Subcutaneous adipose tissue (tissue), 4 donors: ENCODE measurements around the gene POLR1B. TPM values are rescaled to one million over a fixed set of nuclear protein-coding genes. Genes with fewer than 3 reads are reported as not detected.

Experiments used
- CTCF ChIP-seq: fragments of 450-650 bp; IDR thresholded peaks from one replicate; pipeline ENCODE4 v1.5.1; 2016; ENCODE audit warnings: low read depth, mild to moderate bottlenecking, control low read depth, antibody characterized with exemption, moderate library complexity
- total RNA-seq, 4 donors: library from RNA; depleted of rRNA; stranded (reverse); fragments of >200 nt; gene quantifications; one replicate each; pipeline ENCODE4 v1.1.0, GENCODE V29; 2016

POLR1B gene
- total RNA-seq, 4 donors from 2014 or later: 8.8 to 18.3 (median 12.9) TPM

DNA sequence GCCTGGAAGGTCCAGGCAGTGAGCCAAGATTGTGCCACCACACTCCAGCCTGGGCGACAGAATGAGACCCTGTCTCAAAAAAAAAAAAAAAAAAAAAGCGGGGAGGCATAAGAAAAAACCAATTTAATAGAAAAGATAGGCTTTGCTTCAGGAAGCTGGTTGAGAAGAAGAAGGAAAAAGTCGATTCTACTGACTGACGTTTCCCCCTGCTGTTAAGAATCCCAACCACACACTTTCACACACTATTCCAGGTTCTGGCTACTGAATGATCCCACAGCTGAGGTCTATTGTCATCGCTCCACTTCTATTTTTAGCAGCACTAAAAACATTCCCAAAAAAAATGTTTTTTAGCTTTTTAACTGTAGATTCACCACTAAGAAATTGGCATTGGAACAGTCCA, 35.5 kb downstream of the POLR1B start:
- no peak for TF ChIP-seq CTCF

- TF ChIP-seq CTCF: no peak
Observed at GRCh38 chr2:112579241-112579640, 37.0 kb downstream of the POLR1B start.

DNA sequence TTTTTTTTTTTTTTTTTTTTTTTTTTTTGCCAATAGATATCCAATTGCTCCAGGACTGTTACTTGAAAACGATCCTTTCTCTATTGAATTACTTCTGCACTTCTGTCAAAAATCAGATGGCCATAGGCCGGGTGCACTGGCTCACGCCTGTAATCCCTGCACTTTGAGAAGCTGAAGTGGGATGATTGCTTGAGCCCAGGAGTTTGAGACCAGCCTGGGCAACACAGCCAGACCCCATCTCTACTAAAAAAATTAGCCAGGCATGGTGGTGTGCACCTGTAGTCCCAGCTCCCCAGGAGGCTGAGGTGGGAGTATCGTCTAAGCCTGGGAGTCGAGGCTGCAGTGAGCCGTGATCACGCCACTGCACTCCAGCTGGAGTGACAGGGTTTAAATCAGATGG, 37.8 kb downstream of the POLR1B start:
- no peak for TF ChIP-seq CTCF

DNA sequence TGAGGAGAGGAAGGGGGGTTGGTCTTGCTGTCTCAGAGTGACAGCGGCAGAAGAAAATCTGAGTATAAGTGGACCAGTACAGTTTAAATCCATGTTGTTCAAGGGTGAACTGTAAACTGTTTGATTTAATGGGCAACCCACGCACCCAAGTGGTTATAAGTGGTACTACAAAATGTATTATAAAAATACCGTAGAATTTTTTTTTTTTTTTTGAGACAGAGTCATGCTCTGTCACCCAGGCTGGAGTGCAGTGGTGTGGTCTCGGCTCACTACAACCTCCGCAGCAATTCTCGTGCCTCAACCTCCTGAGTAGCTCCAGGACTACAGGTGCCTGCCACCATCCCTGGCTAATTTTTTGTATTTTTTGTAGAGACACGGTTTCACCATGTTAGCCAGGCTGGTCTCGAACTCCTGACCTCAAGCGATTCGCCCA, 40.1 kb downstream of the POLR1B start:
- TF ChIP-seq CTCF: no peak

DNA sequence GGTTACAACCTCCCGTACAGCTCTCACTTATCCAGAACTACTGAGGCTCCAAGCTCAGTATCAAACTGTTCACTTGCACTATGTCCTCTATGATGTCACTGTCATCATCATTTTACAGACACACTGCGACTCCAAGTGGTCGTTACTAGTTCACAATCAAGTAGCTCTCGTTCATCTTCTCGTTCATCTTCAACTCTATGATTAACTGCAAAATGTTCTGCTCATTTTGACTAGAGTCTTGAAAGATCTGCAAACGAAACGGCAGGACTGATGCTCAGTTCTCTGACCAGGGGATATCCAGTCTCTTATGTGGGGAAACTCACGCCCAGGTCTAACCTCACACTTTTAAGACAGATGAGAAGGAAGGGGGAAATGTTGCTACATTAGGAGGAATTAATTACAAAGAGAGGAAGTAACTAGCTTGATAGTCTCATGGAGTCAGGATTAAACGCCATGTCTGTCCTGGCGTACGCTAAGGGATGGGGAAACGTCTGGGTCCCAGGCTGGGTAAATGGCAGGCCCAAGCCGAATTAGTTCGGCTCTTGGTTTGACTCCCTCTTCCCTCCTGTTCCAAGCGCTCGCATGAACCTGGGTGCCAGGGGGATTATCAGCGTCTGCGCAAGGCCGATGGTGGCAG, 41.4 kb downstream of the POLR1B start:
- no peak for TF ChIP-seq CTCF

- no peak for TF ChIP-seq CTCF
Observed at GRCh38 chr2:112584134-112584890, 42.0 kb downstream of the POLR1B start, which contains the start of gene CHCHD5. TSS of gene CHCHD5 (plus strand) at chr2:112584609. CDS start at chr2:112584648, 39 bp downstream.

DNA sequence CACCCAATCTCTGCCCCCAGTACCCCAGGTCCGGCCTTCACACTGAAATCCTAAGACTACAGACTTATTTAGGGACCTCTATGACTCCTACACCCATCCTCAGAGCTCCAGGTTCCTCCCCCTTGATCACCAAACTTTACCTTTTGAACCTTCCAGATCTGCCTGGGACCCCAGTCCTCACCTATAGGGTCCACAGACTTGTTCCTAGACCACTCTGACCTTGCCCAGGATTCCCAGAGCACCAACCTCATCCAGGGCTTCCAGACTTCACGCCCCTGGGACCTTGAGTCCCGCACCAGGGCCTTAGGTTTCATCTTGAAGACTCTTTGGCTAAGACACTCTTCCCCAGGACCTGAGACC, 42.6 kb downstream of the POLR1B start:
- TF ChIP-seq CTCF: no peak
